HG02678 (cell line): ENCODE results near the gene ADORA1.

Source experiments
- ATAC-seq: cut with Tn5 transposase; IDR thresholded peaks from one replicate; pipeline ENCODE4 v1.9.1; 2021; ENCODE audit warnings: mild to moderate bottlenecking, moderate library complexity; ENCODE audit not compliant: unreplicated experiment

ADORA1 gene

GRCh38 chr1:203170625-203171330 is 43.3 kb downstream of the ADORA1 start:
- ATAC-seq: no peak

- ATAC-seq: no peak
These were observed 44.0 kb downstream of the ADORA1 start for GRCh38 chr1:203171341-203172183.

- no peak for ATAC-seq
These were observed 44.9 kb downstream of the ADORA1 start for GRCh38 chr1:203172184-203173010.

- ATAC-seq: no peak
These were observed 45.6 kb downstream of the ADORA1 start for GRCh38 chr1:203173011-203173555.

- peak; percentile 81 for ATAC-seq
These were observed 46.0 kb downstream of the ADORA1 start for GRCh38 chr1:203173566-203173965.

GRCh38 chr1:203174324-203174985 is 46.9 kb downstream of the ADORA1 start:
- ATAC-seq: no peak

- no peak for ATAC-seq
These were observed 47.8 kb downstream of the ADORA1 start, which contains the start of gene MYBPH for GRCh38 chr1:203175237-203175826. MYBPH (minus strand) TSS chr1:203175826; CDS start chr1:203175755, 71 bp downstream.

- ATAC-seq: no peak
These were observed 48.3 kb downstream of the ADORA1 start for GRCh38 chr1:203175827-203176241.

- ATAC-seq: no peak
These were observed 48.9 kb downstream of the ADORA1 start for GRCh38 chr1:203176273-203177035.

- no peak for ATAC-seq
These were observed 49.5 kb downstream of the ADORA1 start for GRCh38 chr1:203177036-203177405.

- ATAC-seq: no peak
These were observed 50.0 kb downstream of the ADORA1 start for GRCh38 chr1:203177470-203178039.

- no peak for ATAC-seq
These were observed 50.6 kb downstream of the ADORA1 start for GRCh38 chr1:203178083-203178482.

GRCh38 chr1:203178821-203179666 is 51.5 kb downstream of the ADORA1 start:
- ATAC-seq: no peak

GRCh38 chr1:203179667-203180005 is 52.1 kb downstream of the ADORA1 start:
- ATAC-seq: no peak

GRCh38 chr1:203180611-203181330 is 53.2 kb downstream of the ADORA1 start:
- ATAC-seq: no peak

GRCh38 chr1:203181586-203182386 is 54.3 kb downstream of the ADORA1 start:
- ATAC-seq: no peak
